ENCODE measurements around the gene POMC. TPM values are rescaled to one million over a fixed set of nuclear protein-coding genes. Genes with fewer than 3 reads are reported as not detected.

The POMC gene
- total RNA-seq, 4 donors from 2014 or later = 2.6 to 11.4 (median 5.9) TPM

GRCh38 chr2:25176541-25177181, 8.3 kb upstream of the POMC start:
- H3K4me1 ChIP-seq = no peaks in the 10 kb centered on the region
- H3K36me3 ChIP-seq = no peaks in the 10 kb centered on the region
- DNase-seq (ENCODE audit: low spot score in 2 of 2) = no peak
- H3K4me3 ChIP-seq = no peak overlapping the region
- H3K9me3 ChIP-seq = no peaks in the 10 kb centered on the region
- 80% methylated on average over 5 of the region's 5 CpGs for WGBS
- H3K27ac ChIP-seq = no peak overlapping the region
- TF ChIP-seq CTCF (IDR thresholded peaks at IDR 0.05) (no peak), POLR2A (IDR thresholded peaks at IDR 0.05) (no peak)
- peaks cover 8% of the 10 kb centered on the region for H3K27me3 ChIP-seq

- Histone ChIP-seq H3K4me3 (no peak overlapping the region), H3K4me1 (no peaks in the 10 kb centered on the region), H3K36me3 (no peaks in the 10 kb centered on the region), H3K27ac (no peak overlapping the region), H3K27me3 (peaks cover 8% of the 10 kb centered on the region), H3K9me3 (no peaks in the 10 kb centered on the region)
- TF ChIP-seq CTCF (IDR thresholded peaks at IDR 0.05) (no peak), EP300 (IDR thresholded peaks at IDR 0.05) (no peak), POLR2A (IDR thresholded peaks at IDR 0.05) (no peak), POLR2AphosphoS5 (IDR thresholded peaks at IDR 0.05) (no peak)
- WGBS = 82% methylated on average over 6 of the region's 6 CpGs
- no peak for DNase-seq (ENCODE audit: low spot score in 2 of 2)
Observed at GRCh38 chr2:25176138-25176537, 7.8 kb upstream of the POMC start.

GRCh38 chr2:25174192-25174861, 5.9 kb upstream of the POMC start:
- H3K9me3 ChIP-seq = no peaks in the 10 kb centered on the region
- no peak for DNase-seq (ENCODE audit: low spot score in 2 of 2)
- H3K4me1 ChIP-seq = no peaks in the 10 kb centered on the region
- H3K27me3 ChIP-seq = peaks cover 8% of the 10 kb centered on the region
- no peak overlapping the region for H3K27ac ChIP-seq
- 89% methylated on average over 6 of the region's 6 CpGs for WGBS
- TF ChIP-seq POLR2AphosphoS5 (IDR thresholded peaks at IDR 0.05) (no peak), POLR2A (IDR thresholded peaks at IDR 0.05) (no peak), EP300 (IDR thresholded peaks at IDR 0.05) (no peak), CTCF (IDR thresholded peaks at IDR 0.05) (no peak)
- H3K4me3 ChIP-seq = no peak overlapping the region
- H3K36me3 ChIP-seq = no peaks in the 10 kb centered on the region

- peaks cover 2% of the 10 kb centered on the region for H3K4me1 ChIP-seq
- TF ChIP-seq CTCF (IDR thresholded peaks at IDR 0.05) (no peak), EP300 (IDR thresholded peaks at IDR 0.05) (no peak), POLR2AphosphoS5 (IDR thresholded peaks at IDR 0.05) (no peak), POLR2A (IDR thresholded peaks at IDR 0.05) (no peak)
- H3K27me3 ChIP-seq = peaks cover 8% of the 10 kb centered on the region
Observed at GRCh38 chr2:25173719-25174118, 5.3 kb upstream of the POMC start.

GRCh38 chr2:25170888-25171287, 2.5 kb upstream of the POMC start:
- H3K27me3 ChIP-seq = peaks cover 26% of the 10 kb centered on the region
- TF ChIP-seq POLR2AphosphoS5 (IDR thresholded peaks at IDR 0.05) (no peak), CTCF (IDR thresholded peaks at IDR 0.05) (no peak), POLR2A (IDR thresholded peaks at IDR 0.05) (no peak), EP300 (IDR thresholded peaks at IDR 0.05) (no peak)
- WGBS = 93% methylated on average over 7 of the region's 7 CpGs

More at GRCh38 chr2:25173719-25174118, 5.3 kb upstream of the POMC start:
- Histone ChIP-seq H3K4me3 (no peak overlapping the region), H3K36me3 (no peaks in the 10 kb centered on the region), H3K9me3 (no peaks in the 10 kb centered on the region), H3K27ac (no peak overlapping the region)
- WGBS = 90% methylated on average over 5 of the region's 5 CpGs
- no peak for DNase-seq (ENCODE audit: low spot score in 2 of 2)

More at GRCh38 chr2:25170888-25171287, 2.5 kb upstream of the POMC start:
- no peak for DNase-seq (ENCODE audit: low spot score in 2 of 2)
- H3K9me3 ChIP-seq = no peaks in the 10 kb centered on the region
- no peak overlapping the region for H3K27ac ChIP-seq
- peaks cover 18% of the 10 kb centered on the region for H3K4me1 ChIP-seq
- H3K4me3 ChIP-seq = no peak overlapping the region
- H3K36me3 ChIP-seq = no peaks in the 10 kb centered on the region
